BLaER1 treated with 17β-estradiol and CSF1 and Interleukin-3, amounts not matched to agents 10 nM and 100 nM (cell line): ENCODE measurements around the gene RGS2.

ENCODE experiments used
- H3K27ac ChIP-seq, 11 experiments: shearing (Covaris generic); formaldehyde crosslinking; 2 replicates each; pipeline ENCODE4 v1.8.1; 2022
- H3K27me3 ChIP-seq, 11 experiments: shearing (Covaris generic); formaldehyde crosslinking; 2 replicates each; pipeline ENCODE4 v1.8.1; 2022
- H3K36me3 ChIP-seq, 11 experiments: shearing (Covaris generic); formaldehyde crosslinking; 2 replicates each; pipeline ENCODE4 v1.8.1; 2022
- H3K4me1 ChIP-seq, 10 experiments: shearing (Covaris generic); formaldehyde crosslinking; 2 replicates each; pipeline ENCODE4 v1.8.1; 2022
- H3K4me2 ChIP-seq, 11 experiments: shearing (Covaris generic); formaldehyde crosslinking; 2 replicates each; pipeline ENCODE4 v1.8.1; 2022
- H3K4me3 ChIP-seq, 10 experiments: shearing (Covaris generic); formaldehyde crosslinking; 2 replicates each; pipeline ENCODE4 v1.8.1; 2022
- H3K9ac ChIP-seq, 11 experiments: shearing (Covaris generic); formaldehyde crosslinking; 2 replicates each; pipeline ENCODE4 v1.8.1; 2022
- H3K9me3 ChIP-seq, 11 experiments: shearing (Covaris generic); formaldehyde crosslinking; replicated peaks in 1 of 11; 2 replicates each; pipeline ENCODE4 v1.8.1; 2022
- H4K20me1 ChIP-seq, 11 experiments: shearing (Covaris generic); formaldehyde crosslinking; 2 replicates each; pipeline ENCODE4 v1.8.1; 2022
- Cebpa-rat ChIP-seq, 11 experiments: shearing (Covaris generic); IDR thresholded peaks; 2 replicates each; pipeline ENCODE4 v1.8.1; 2022

The RGS2 gene

DNA sequence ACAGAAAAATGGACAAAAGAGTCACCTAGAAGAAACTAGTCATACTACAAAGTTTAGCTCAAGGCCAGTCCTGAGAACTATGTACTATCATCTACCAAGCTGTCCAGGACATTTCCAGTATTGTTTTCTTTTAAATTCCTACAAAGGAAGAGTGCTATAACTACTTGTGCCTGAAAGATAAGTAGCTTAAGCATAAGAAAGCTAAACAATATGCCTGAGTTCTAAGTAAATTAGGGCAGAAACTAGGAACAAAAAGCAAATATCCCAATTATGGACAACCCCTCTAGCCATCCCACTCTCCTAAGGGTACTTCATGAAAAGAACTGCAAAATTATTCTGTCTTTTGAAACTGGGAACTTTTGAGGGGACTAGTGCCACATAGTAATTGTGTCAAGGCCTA is 5.3 kb upstream of the RGS2 start:
- Histone ChIP-seq H3K9me3 (no peaks in the 10 kb centered on the region), H3K27ac (peak overlapping the region in 5 of 11 experiments; percentile 7 to 31 (median 23); a peak in 6 of 22 replicates), H4K20me1 (no peaks in the 10 kb centered on the region), H3K9ac (no peak overlapping the region), H3K36me3 (no peaks in the 10 kb centered on the region), H3K4me2 (no peak overlapping the region), H3K4me1 (peaks cover 22 to 46% (median 35%) of the 10 kb centered on the region in 10 experiments), H3K27me3 (no peaks in the 10 kb centered on the region), H3K4me3 (no peak overlapping the region)
- TF ChIP-seq Cebpa-rat (IDR thresholded peaks at IDR 0.05), result no peak

DNA sequence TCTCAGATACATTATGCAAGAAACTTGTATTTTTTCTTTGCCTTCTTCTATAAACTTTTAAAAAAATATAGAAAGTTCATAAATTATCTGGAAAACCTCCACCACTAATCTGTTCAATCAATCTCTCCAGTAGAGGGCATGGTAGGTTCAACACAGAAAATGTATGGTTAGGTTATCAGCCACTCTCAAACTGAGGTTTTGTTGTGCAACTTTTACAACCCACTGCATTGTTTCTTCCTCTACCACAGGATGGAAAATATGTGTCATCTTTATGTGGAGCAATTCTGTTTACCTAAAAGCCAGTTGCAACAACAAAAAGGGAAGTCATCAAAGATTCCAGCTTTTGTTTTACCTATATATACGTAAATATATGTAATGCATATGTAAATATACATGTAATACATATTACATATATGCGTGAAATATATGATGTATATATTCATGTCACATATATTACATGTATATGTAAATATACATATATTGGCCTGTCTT is 3.0 kb upstream of the RGS2 start:
- no peaks in the 10 kb centered on the region for H3K9me3 ChIP-seq
- TF ChIP-seq Cebpa-rat (IDR thresholded peaks at IDR 0.05), result peak in 9 of 11 experiments; percentile 22 to 99 (median 85); a peak in 14 of 22 replicates
- H3K27me3 ChIP-seq, result peaks cover 0 to 3% (median 0%) of the 10 kb centered on the region in 11 experiments; a peak in 1 of 22 replicates
- H3K27ac ChIP-seq, result peak overlapping the region; percentile 81 to 94 (median 87); a peak in 21 of 22 replicates
- H3K9ac ChIP-seq, result peak overlapping the region in 1 of 11 experiments; percentile 55; a peak in 2 of 22 replicates
- peak overlapping the region in 5 of 11 experiments; percentile 35 to 53 (median 43); a peak in 8 of 22 replicates for H3K4me2 ChIP-seq
- peaks cover 7 to 20% (median 16%) of the 10 kb centered on the region in 11 experiments; a peak in 18 of 22 replicates for H4K20me1 ChIP-seq
- H3K36me3 ChIP-seq, result peaks cover 5 to 7% (median 6%) of the 10 kb centered on the region in 11 experiments; a peak in 20 of 22 replicates
- H3K4me3 ChIP-seq, result no peak overlapping the region
- peaks cover 37 to 49% (median 43%) of the 10 kb centered on the region in 10 experiments for H3K4me1 ChIP-seq

GRCh38 chr1:192807211-192808162 is 1.4 kb upstream of the RGS2 start:
- Histone ChIP-seq H3K4me3 (peak overlapping the region in 9 of 10 experiments; percentile 64 to 85 (median 81); a peak in 16 of 20 replicates), H3K27me3 (peaks cover 0 to 3% (median 0%) of the 10 kb centered on the region in 11 experiments; a peak in 1 of 22 replicates), H3K27ac (peak overlapping the region; percentile 81 to 94 (median 87)), H3K9ac (peak overlapping the region; percentile 79 to 94 (median 89)), H3K4me2 (peak overlapping the region; percentile 86 to 97 (median 91)), H3K9me3 (no peaks in the 10 kb centered on the region), H3K4me1 (peaks cover 46 to 62% (median 54%) of the 10 kb centered on the region in 10 experiments), H3K36me3 (peaks cover 16 to 23% (median 19%) of the 10 kb centered on the region in 11 experiments; a peak in 21 of 22 replicates), H4K20me1 (peaks cover 11 to 33% (median 19%) of the 10 kb centered on the region in 11 experiments; a peak in 19 of 22 replicates)
- no peak for TF ChIP-seq Cebpa-rat (IDR thresholded peaks at IDR 0.05)

DNA sequence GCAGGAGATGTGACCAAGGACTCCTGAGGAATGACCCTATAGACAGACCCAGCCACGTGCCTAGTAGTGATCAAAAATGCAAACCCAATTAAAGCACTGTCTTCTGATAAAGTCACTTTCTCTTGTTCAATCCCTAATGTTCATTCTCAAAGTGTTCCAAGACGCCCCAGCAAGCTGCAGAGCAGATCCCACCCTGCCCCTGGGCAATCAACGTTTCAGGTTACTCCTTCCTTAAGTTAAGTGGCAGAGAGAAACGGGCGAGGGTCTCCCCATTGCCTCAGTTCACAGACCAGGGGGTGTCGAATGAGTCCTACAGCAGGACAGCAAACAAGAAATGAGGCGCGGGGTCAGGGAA is 699 bp upstream of the RGS2 start:
- peaks cover 11 to 35% (median 19%) of the 10 kb centered on the region in 11 experiments; a peak in 19 of 22 replicates for H4K20me1 ChIP-seq
- no peaks in the 10 kb centered on the region for H3K9me3 ChIP-seq
- peak overlapping the region; percentile 81 to 94 (median 87) for H3K27ac ChIP-seq
- H3K9ac ChIP-seq, result peak overlapping the region; percentile 79 to 94 (median 89)
- H3K4me2 ChIP-seq, result peak overlapping the region; percentile 86 to 97 (median 91)
- H3K4me3 ChIP-seq, result peak overlapping the region; percentile 64 to 85 (median 80)
- H3K36me3 ChIP-seq, result peaks cover 16 to 23% (median 19%) of the 10 kb centered on the region in 11 experiments; a peak in 21 of 22 replicates
- TF ChIP-seq Cebpa-rat (IDR thresholded peaks at IDR 0.05), result no peak
- peaks cover 0 to 3% (median 0%) of the 10 kb centered on the region in 11 experiments; a peak in 1 of 22 replicates for H3K27me3 ChIP-seq
- peaks cover 46 to 62% (median 54%) of the 10 kb centered on the region in 10 experiments for H3K4me1 ChIP-seq

GRCh38 chr1:192809307-192810252 is 741 bp downstream of the RGS2 start:
- Histone ChIP-seq H3K9ac (peak overlapping the region; percentile 79 to 94 (median 89)), H3K4me2 (peak overlapping the region; percentile 80 to 95 (median 88)), H3K27ac (peak overlapping the region; percentile 81 to 94 (median 86))

DNA sequence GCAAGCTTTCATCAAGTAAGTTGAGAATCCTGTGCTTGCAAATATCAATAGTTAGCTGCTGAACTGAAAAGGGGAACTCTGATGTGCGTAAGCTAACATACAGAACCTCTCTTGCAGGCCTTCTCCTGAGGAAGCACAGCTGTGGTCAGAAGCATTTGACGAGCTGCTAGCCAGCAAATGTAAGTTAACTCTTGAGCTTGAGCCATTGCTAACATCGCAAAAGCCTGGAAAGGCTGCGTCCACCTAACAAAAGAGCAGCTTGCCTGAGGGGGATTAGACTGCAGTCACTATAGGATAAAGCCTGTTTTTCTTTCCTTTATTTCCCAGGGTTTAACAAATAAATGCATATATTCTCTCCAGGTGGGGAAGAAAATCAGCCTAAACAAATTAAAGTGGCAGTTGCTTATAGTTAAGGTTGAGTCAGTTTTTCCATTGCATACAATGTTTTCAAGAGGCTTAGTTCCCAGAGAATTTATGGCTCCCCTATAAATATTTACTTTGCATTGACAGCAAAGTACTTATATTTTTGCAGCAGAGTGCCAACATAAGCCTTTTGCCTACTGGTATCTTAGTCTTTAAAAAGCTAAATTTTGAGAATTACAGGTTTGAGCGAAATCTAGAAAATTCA is 1.5 kb downstream of the RGS2 start:
- peak overlapping the region; percentile 79 to 94 (median 89) for H3K9ac ChIP-seq
- H3K9me3 ChIP-seq, result no peaks in the 10 kb centered on the region
- peaks cover 11 to 35% (median 19%) of the 10 kb centered on the region in 11 experiments; a peak in 19 of 22 replicates for H4K20me1 ChIP-seq
- TF ChIP-seq Cebpa-rat (IDR thresholded peaks at IDR 0.05), result no peak
- H3K4me1 ChIP-seq, result peaks cover 45 to 53% (median 49%) of the 10 kb centered on the region in 10 experiments
- peak overlapping the region; percentile 80 to 95 (median 88) for H3K4me2 ChIP-seq
- peaks cover 16 to 23% (median 19%) of the 10 kb centered on the region in 11 experiments; a peak in 21 of 22 replicates for H3K36me3 ChIP-seq
- peaks cover 0 to 3% (median 0%) of the 10 kb centered on the region in 11 experiments; a peak in 1 of 22 replicates for H3K27me3 ChIP-seq
- peak overlapping the region; percentile 64 to 85 (median 80) for H3K4me3 ChIP-seq
- peak overlapping the region; percentile 81 to 94 (median 86); a peak in 20 of 22 replicates for H3K27ac ChIP-seq

More at GRCh38 chr1:192809307-192810252, 741 bp downstream of the RGS2 start:
- Histone ChIP-seq H3K9me3 (no peaks in the 10 kb centered on the region), H3K4me3 (peak overlapping the region; percentile 64 to 85 (median 80)), H3K4me1 (peaks cover 46 to 58% (median 53%) of the 10 kb centered on the region in 10 experiments), H4K20me1 (peaks cover 11 to 35% (median 19%) of the 10 kb centered on the region in 11 experiments; a peak in 19 of 22 replicates), H3K36me3 (peaks cover 16 to 23% (median 19%) of the 10 kb centered on the region in 11 experiments; a peak in 21 of 22 replicates), H3K27me3 (peaks cover 0 to 3% (median 0%) of the 10 kb centered on the region in 11 experiments; a peak in 1 of 22 replicates)
- TF ChIP-seq Cebpa-rat (IDR thresholded peaks at IDR 0.05), result no peak

DNA sequence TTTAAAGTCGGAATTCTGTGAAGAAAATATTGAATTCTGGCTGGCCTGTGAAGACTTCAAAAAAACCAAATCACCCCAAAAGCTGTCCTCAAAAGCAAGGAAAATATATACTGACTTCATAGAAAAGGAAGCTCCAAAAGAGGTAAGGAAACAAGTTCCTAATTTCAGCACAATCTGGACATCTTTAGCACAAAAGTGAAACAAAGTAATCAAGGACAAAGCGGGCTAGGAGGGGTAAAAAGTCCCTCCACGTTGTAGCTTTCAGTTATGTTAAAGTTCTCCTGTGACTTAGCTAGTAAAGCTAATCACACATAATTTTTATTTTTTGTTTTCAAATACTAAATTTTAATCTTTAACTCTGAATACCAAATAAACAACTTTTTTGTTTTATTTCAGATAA is 2.2 kb downstream of the RGS2 start:
- peaks cover 16 to 23% (median 19%) of the 10 kb centered on the region in 11 experiments; a peak in 21 of 22 replicates for H3K36me3 ChIP-seq
- no peaks in the 10 kb centered on the region for H3K9me3 ChIP-seq
- H3K4me3 ChIP-seq, result peak overlapping the region; percentile 64 to 85 (median 80); a peak in 19 of 20 replicates
- H3K9ac ChIP-seq, result peak overlapping the region in 10 of 11 experiments; percentile 85 to 94 (median 89); a peak in 15 of 22 replicates
- TF ChIP-seq Cebpa-rat (IDR thresholded peaks at IDR 0.05), result no peak
- peaks cover 0 to 3% (median 0%) of the 10 kb centered on the region in 11 experiments; a peak in 1 of 22 replicates for H3K27me3 ChIP-seq
- H3K27ac ChIP-seq, result peak overlapping the region in 6 of 11 experiments; percentile 0 to 94 (median 87); a peak in 4 of 22 replicates
- peaks cover 41 to 48% (median 46%) of the 10 kb centered on the region in 10 experiments for H3K4me1 ChIP-seq
- peak overlapping the region; percentile 80 to 95 (median 88) for H3K4me2 ChIP-seq
- peaks cover 11 to 35% (median 19%) of the 10 kb centered on the region in 11 experiments; a peak in 19 of 22 replicates for H4K20me1 ChIP-seq
